ENCODE measurements around the gene PRX.

The PRX gene

GRCh38 chr19:40398417-40399131 lies 14.6 kb downstream of the PRX start:
- DNase-seq = peak; percentile 37 to 91 (median 70)
- intact Hi-C loops (cut with DNase I) = no loop called here

GRCh38 chr19:40397568-40397906 lies 15.6 kb downstream of the PRX start:
- intact Hi-C loops (cut with DNase I) = no loop called here
- no peak for DNase-seq

- DNase-seq = no peak
- intact Hi-C loops (cut with DNase I) = no loop called here
Measured at GRCh38 chr19:40396886-40397567, 16.2 kb downstream of the PRX start.

DNA sequence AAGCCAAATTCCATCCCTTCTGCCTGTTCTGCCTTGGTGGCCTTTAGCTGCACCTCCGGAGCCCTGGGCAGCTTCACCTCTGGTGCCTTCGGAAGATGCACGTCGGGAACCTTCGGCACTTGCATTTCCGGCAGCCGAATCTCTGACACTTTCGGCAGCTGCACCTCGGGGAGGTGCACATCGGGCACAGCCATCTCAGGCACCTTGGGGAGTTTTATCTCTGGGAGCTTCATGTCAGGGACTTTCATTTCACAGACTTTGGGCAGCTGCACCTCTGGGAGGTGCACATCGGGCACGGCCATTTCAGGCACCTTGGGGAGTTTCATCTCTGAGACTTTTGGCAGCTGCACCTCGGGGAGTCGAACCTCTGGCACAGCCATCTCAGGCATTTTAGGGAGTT lies 17.2 kb downstream of the PRX start:
- intact Hi-C loops (cut with DNase I) = no loop called here
- no peak for DNase-seq

GRCh38 chr19:40394816-40395210 lies 18.4 kb downstream of the PRX start:
- intact Hi-C loops (cut with DNase I) = no loop called here
- DNase-seq = no peak

DNA sequence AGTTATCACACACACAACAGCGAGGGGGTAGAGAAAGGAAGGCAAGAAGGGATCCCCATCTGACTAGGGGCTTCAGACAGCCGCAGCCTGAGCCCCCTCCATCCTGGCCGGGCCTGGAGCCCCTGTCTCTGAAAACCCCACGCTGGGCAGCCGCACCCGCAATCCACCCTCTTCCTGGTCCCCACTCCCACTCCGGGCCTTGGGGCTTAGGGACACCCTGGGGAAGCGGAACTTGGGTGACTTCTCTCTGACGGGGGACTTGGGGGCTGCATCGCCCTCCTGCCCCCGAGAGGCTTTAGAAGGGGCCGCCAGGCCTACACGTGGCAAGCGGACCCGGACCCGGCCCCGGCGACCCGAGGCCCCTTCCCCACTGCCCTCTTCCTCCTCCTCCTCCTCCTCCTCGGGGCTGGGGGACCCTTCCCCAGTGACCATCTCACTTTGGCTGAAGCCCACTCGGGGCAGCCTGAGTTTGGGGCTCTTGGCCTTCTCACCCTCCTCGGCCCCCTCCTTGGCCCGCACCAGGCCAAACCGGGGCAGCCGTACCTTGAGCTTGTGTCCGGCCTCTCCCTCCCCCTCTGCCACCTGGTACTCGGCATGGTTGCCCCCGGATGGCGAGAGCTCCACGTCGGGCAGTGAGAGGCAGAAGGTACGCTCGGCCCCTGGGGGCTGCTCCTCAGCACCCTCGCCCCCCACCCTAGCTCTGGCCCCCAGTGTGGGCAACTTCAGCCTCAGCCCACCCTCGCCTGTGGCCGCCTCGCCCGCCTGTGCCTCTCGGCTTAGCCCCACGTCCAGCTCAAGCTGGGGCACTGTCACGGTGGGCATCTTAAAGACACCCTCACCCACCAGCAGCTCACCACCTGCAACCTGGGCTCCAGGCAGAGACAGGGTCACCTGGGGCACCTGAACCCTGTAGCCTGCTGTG lies 19.0 kb downstream of the PRX start:
- DNase-seq = no peak
- intact Hi-C loops (cut with DNase I) = no loop called here

GRCh38 chr19:40392894-40393517 lies 20.2 kb downstream of the PRX start:
- intact Hi-C loops (cut with DNase I) = no loop called here
- DNase-seq = no peak

- intact Hi-C loops (cut with DNase I) = no loop called here
- peak in 1 of 42 donors; percentile 33 for DNase-seq
Measured at GRCh38 chr19:40392123-40392522, 21.1 kb downstream of the PRX start.

DNA sequence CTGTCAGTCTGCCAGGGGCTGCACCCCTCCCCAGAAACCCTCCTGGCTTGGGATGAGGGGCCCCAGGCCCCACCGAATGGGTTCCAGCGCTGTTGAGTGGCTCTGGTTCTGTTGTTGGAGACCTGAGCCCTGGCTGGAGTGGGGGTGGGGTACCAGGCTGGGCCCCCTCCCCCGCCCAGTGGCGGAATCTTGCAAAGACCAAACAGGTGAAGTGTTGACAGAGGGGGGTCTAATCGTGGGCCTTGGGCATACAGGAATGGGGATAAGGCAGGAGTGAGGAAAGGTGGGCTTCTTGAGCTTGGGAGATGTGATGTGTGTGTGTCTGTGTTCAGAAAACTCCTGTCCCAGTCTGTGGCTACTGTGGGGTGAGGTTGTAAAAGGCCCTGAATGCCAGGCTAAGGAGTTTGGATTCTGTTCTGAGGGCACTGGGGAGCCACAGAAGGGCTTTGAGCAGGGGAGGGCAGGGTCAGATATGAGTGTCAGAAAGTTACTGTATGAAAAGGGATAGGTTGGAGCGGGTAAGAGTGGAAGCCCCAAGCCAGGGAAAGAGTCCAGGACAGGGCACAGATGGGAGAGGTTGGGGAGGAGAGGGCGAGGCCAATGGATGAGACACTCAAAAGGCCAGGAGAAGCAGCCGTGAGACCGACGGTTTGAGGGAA lies 23.0 kb downstream of the PRX start, which contains the start of gene HIPK4:
HIPK4 (minus strand) TSS at position 98 of the 659 bp plus-strand sequence. CDS start 279 bp downstream, outside the sequence.
- intact Hi-C loops (cut with DNase I) = no loop called here
- no peak for DNase-seq

- intact Hi-C loops (cut with DNase I) = no loop called here
- DNase-seq = no peak
Measured at GRCh38 chr19:40389404-40390083, 23.6 kb downstream of the PRX start.

GRCh38 chr19:40388481-40388880 lies 24.7 kb downstream of the PRX start:
- intact Hi-C loops (cut with DNase I) = no loop called here

GRCh38 chr19:40387155-40387554 lies 26.0 kb downstream of the PRX start:
- intact Hi-C loops (cut with DNase I) = no loop called here
- DNase-seq = no peak

More at GRCh38 chr19:40388481-40388880, 24.7 kb downstream of the PRX start:
- DNase-seq = no peak

DNA sequence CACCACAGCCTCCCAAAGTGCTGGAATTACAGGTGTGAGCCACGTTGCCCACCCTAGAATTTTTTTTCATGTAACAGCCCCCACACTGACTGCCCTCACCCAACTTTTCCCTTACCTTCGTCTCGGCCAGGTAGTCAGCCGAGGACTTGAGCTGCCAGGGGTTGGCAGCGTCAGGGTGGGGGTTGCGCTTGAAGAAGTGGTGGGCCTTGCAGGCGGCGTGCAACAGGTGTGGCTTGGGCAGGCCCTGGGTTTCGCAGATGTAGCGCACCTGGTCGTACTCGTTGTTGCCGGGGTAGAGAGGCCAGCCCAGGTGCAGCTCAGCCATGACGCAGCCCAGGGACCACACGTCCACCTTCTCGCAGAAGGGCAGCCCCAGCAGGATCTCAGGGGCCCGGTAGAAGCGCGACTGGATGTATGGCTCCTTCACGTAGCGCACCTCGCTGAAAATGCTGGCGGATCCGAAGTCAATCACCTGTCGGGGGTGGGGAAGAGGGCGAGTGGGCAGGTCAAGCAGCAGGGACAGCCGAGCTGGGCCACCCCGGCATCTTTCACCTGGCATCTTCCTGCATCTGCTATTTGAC lies 29.4 kb downstream of the PRX start:
- intact Hi-C loops (cut with DNase I) = no loop called here

DNA sequence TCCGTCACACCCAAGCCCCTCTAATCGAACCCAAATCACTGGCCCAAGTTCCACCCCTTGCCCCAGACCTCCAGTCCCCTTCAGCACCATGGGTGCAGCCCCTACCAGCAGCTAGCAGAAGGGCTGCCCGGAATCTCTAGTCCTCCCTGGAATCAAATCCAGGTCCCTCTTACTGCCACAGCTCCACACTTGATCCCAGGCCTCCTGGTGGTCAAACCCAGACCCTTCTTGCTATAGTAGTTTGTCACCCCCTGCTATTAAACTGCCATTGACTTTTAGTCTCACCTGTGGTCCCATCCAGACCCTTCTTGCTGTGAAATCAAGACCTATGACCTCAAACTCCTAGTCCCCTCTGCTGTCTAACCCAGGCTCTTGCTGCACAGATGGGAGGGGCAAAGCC lies 31.9 kb downstream of the PRX start:
- intact Hi-C loops (cut with DNase I) = no loop called here

More for the DNA sequence above, 29.4 kb downstream of the PRX start:
- DNase-seq = no peak

DNA sequence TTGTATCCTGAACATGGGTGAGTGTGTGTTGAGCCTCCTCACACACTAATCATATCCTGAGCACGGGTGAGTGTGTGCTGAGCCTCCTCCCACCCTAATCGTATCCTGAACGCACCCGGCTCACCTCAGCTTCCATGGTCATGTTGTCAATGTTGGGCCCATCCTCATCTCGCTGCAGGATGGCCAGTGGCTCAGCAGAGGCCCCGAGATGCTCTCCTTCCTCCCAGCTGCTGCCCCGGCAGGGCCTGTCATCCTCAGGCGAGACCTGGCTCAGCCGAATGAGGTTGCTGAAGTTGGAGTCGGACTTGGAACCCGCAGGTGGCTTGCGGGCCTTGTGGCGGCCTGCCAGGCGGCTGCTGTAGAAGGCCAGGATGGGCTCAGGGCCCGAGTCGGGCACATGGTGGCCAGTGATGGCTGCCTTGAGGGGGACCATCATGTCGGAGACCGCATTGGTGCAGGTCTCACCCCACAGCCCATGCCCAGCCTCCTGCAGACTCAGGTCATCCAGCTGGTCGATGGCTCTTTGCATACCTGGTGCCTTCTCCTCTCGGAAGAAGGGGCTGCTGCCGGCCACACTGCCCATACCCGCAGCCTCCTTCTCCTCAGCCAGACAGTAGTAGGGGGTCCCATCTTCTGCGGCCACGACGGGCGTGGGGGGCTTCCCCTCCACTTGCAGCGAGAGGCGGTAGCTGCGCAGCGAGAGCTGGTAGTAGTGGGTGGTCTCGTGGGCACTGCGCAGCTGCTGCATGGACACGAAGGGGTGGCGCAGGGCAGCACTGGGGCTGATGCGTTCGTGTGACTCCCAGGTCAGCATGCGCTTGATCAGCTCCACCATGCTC lies 32.8 kb downstream of the PRX start:
- intact Hi-C loops (cut with DNase I) = no loop called here
- no peak for DNase-seq

More for the DNA sequence above, 31.9 kb downstream of the PRX start:
- DNase-seq = no peak

- intact Hi-C loops (cut with DNase I) = no loop called here
- no peak for DNase-seq
Measured at GRCh38 chr19:40379446-40380198, 33.6 kb downstream of the PRX start.

All from head of caudate nucleus (tissue), 42 donors.